SU-DHL-6 (cell line): ENCODE measurements around the gene PPP1R3D.

Experiments
- EZH2phosphoT487 ChIP-seq: fragments of 200-600 bp; sonication (generic), shearing (Covaris generic); conservative IDR thresholded peaks from 2 replicates; pipeline ENCODE4 v1.6.1; 2018; ENCODE audit warnings: mild to moderate bottlenecking, antibody characterized with exemption, low read length, moderate library complexity, mixed read lengths
- TF ChIP-seq, protein P1 (sequence below): fragments of 200-600 bp; sonication (generic); IDR thresholded peaks from one replicate; pipeline ENCODE4 v1.5.1; 2017; ENCODE audit warnings: antibody characterized with exemption, mild to moderate bottlenecking, low read length, moderate library complexity; ENCODE audit not compliant: insufficient read depth, poor library complexity, severe bottlenecking

DNA sequence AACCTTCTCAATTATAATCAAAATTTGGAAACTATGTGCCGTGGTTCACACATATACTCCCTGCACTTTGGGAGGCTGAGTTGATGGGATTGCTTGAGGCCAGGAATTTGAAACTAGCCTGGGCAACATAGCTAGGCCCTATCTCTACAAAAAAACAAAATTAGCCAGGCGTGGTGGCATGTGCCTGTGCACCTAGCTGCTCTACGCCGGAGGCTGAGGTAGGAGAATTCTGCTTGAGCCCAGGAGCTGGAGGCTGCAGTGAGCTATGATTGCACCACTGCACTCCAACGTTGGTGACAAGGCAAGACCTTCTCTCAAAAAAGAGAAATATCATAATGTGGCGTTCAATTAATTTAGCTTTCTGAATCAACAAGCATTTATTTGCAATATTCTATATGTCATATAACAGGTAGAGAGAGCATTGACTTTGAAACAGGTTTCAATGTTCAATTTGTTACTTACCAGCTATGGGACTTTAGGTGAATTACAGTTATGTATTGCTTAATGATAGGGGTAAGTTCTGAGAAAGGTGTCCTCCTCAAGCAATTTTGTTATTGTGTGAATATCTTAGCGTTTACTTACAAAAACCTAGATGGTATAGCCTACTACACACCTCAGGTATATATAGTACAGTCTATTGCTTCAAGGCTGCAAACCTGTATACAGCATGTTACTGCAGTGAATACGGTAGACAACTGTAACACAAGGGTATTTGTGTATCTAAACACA is 4.5 kb downstream of the PPP1R3D start:
- TF ChIP-seq, protein P1, sequence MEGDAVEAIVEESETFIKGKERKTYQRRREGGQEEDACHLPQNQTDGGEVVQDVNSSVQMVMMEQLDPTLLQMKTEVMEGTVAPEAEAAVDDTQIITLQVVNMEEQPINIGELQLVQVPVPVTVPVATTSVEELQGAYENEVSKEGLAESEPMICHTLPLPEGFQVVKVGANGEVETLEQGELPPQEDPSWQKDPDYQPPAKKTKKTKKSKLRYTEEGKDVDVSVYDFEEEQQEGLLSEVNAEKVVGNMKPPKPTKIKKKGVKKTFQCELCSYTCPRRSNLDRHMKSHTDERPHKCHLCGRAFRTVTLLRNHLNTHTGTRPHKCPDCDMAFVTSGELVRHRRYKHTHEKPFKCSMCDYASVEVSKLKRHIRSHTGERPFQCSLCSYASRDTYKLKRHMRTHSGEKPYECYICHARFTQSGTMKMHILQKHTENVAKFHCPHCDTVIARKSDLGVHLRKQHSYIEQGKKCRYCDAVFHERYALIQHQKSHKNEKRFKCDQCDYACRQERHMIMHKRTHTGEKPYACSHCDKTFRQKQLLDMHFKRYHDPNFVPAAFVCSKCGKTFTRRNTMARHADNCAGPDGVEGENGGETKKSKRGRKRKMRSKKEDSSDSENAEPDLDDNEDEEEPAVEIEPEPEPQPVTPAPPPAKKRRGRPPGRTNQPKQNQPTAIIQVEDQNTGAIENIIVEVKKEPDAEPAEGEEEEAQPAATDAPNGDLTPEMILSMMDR, result no peak
- TF ChIP-seq EZH2phosphoT487, result no peak
